Esophagus muscularis mucosa (tissue), 4 donors: ENCODE measurements around the gene POLR2M.

Experiments used
- CTCF ChIP-seq, 3 experiments: fragments of 200-600 bp in 2 of 3; fragments of 450-650 bp in 1 of 3; sonication (generic) in 2 of 3; IDR thresholded peaks; one replicate each; pipeline ENCODE4 v1.5.1; 2017 to 2019; ENCODE audit warnings: antibody characterized with exemption in 3 of 3, mild to moderate bottlenecking in 2 of 3, moderate library complexity in 1 of 3
- EP300 ChIP-seq: sonication (generic); formaldehyde crosslinking; IDR thresholded peaks from one replicate; pipeline ENCODE4 v1.6.1; 2017; ENCODE audit warnings: antibody characterized with exemption
- POLR2A ChIP-seq: fragments of 450-650 bp; IDR thresholded peaks from one replicate; pipeline ENCODE4 v1.6.1; 2017; ENCODE audit warnings: antibody characterized with exemption, moderate library complexity, mild to moderate bottlenecking, low read depth

GRCh38 chr15:57691082-57691481, 15.4 kb upstream of the POLR2M start:
- TF ChIP-seq CTCF (IDR thresholded peaks at IDR 0.05) (no peak), POLR2A (no peak), EP300 (no peak)
